ENCODE results near the gene SCYGR2.

SCYGR2 gene

DNA sequence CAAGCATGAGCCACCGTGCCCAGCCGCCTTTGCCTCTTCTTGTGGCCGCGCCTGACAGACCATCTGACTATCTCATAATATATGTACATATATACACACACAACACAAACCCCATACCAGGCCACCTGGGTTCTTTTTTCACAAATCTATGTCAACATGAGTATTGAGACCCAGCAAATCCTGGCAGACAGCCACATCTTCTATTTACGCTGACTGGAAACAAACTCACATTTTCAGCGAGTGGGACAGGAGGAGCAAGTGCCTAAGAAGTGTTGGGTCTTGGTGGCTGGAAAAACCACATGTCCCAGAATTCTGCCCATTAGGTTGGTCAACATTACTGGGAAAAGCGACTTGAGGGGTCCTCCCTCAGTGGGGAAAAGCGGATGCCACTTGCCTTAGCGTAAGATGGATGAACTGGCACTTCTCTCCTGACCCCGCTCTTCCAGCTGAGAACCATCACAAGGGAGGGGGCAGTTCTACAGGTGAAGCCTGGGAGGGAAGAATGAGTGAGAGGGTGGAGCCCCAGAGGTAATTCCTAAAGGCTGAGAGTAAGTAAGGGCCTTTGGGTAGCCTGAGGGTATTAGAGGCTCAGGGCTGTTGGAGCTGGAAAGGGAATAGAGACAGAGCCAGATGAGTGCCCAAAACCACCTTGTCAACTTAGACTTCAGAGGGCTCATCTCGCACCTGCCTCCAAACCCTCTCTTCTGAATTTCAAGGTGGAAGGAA is 14.0 kb downstream of the SCYGR2 start:
- no peak for DNase-seq

DNA sequence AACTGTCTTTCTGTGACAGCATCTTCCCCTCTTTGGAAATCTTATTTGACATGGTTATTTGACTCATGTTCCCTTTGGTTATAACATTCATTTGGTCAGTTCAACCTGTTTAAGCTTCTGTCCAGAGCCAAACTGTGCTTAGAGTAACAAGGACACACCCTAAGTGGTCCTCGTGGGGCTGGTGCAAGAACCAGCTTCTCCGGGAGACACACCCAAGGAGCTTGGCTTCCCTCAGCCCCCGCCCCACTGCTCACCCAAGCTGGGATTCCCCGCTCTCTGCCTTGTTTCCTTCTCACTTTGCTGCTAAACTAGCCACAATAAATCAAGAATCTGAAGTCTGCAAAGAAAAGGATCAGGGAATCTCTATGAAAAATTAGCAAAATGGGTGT is 14.6 kb downstream of the SCYGR2 start:
- no peak for DNase-seq

DNA sequence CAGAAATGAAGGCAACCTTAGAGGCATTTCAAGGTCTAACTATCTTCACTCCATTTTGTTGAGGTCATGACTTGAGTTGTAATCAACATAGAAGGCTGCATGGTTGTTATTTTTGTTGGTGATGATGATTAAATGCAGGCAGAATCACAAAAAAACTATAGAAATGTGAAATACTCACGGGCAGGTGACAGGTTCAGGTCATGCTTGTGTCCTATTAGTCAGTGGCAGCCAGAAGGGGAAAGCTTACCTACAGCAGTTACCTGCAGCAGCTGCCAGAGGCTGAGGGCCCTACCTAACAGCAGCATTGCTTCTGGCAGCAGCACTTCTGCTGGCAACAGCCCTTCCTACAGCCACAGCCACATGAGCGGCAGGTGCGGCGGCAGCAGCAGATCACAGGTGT is 15.6 kb downstream of the SCYGR2 start:
- DNase-seq = no peak

DNA sequence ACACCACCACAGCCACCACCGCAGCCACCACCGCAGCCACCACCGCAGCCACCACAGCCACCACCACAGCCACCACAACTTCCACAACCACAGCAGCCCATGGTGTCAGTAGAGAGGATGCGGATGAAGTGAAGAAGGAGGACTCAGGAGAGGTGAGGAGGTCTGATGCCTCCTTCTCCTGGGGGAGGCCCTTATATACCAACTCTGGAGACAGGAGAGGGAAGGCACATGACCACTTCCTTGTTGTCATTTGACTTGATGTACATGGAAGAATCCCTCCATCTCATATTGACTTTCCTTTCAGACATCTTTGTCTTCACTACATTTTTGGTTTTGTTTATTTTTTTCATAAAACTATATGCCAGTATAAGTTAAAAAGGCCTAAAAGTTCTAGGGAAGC is 16.0 kb downstream of the SCYGR2 start, which contains the start of gene SCYGR3:
Gene SCYGR3 (minus strand): TSS at position 101 of the 400 bp plus-strand sequence. CDS start 0 bp downstream, at position 101.
- no peak for DNase-seq

DNA sequence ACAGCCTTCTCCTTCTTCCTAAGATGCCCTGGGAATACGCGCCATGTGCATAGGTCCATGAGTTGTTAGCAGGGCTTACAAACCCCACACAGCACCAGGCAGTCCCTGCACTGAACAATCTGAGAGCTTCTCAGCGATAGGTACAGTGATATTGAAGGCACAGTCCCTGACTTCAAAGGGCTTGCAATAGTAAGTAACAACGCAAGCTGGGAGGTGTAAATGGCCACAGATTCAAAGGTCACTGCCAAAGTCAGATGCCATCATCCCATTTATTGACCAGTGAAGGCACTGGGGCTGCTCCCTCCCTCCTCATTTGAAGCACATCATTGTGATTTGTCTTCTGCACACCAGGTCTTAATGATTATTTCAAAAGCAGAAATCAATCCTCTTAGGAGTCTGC is 16.5 kb downstream of the SCYGR2 start:
- DNase-seq = no peak

DNA sequence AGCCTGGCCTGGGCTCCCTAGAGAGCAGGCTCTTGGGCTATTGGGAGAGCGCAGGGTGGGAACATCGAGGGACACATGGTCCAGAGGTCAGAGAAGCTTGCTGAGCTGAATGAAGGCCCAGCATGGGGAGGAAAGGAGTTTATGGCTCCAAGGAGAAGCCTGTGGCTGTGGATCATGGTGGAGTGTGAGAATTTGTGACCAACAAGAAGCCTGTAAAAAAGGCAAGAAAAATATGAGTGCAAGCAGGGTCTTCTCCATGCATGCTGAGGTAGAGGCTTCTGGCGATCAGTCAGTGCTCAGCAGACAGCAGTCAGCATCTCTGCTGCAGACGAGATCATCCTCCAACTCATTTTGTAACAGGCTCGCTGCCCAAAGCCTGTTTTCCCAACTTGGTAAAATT is 17.2 kb downstream of the SCYGR2 start:
- no peak for DNase-seq

DNA sequence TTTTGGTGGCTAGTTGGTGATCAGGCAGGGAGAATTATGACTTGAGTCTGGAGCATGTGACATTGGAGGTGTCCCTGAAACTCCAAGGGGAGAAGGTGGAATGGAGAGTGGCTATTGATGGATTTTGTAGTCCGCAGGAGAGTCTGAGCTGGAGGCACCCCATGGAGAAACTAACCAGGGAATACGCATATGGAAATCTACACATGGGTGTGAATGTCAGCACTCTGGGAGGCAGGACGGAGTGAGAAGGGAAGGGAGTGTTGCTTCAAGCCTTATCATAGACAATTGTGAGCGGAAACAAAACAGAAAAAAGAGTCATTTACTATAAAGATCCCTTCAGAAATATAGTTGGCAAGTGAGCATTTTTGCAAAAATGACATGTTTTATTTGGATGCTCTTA is 17.9 kb downstream of the SCYGR2 start:
- no peak for DNase-seq

DNA sequence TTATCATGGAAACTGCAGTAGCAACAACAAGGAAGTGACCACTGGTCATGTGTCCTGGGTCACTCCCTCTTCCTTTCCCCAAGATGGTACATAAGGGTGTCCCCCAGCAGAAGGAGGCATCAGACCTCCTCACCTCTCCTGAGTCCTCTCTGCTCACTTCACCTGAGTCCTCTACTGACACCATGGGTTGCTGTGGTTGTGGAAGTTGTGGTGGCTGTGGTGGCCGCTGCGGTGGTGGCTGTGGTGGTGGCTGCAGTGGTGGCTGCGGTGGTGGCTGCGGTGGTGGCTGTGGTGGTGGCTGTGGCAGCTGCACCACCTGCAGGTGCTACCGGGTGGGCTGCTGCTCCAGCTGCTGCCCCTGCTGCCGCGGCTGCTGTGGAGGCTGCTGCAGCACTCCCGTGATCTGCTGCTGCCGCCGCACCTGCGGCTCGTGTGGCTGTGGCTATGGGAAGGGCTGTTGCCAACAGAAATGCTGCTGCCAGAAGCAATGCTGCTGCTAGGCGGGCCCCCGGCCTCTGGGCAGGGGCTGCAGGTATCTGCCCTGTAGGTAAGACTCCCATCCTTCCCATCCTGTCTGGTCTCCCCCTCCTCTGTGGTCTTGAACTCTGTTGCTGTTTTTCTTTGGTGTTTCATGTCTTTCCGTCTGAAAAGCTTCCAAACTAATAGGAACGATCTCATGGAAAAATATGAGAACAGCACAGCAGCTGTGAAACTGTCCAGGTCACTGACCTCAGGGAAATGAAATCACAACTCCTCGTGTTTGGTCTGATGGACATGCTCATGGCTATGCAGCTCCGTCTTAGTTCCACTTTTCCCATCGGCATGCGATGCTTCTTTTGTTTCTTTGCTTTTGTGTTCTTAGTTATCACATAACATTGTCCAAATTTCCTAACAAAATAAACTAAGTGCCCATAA is 18.9 kb downstream of the SCYGR2 start, which contains the start of gene SCYGR4:
Gene SCYGR4 (plus strand): TSS at position 183 of the 915 bp plus-strand sequence. CDS start 0 bp downstream, at position 183.
- DNase-seq = no peak

DNA sequence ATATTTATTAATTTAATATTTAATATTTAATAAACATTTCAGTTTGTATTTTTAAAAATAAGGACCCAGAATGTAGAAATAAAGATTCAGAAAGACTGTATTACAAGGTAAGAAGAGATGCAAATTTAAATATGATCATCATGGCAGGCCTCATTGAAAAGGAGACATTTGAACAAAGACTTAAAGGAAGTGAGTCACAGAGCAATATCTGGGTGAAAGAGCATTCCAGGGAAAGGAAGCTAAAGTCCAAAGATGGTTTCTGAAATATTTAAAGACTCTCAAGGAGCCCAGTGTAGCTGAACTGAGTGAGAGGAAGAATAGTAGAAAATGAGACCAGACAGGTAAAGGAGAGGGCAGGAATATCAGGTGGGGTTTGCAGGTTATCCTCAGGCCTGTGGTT is 24.5 kb downstream of the SCYGR2 start:
- DNase-seq = no peak

DNA sequence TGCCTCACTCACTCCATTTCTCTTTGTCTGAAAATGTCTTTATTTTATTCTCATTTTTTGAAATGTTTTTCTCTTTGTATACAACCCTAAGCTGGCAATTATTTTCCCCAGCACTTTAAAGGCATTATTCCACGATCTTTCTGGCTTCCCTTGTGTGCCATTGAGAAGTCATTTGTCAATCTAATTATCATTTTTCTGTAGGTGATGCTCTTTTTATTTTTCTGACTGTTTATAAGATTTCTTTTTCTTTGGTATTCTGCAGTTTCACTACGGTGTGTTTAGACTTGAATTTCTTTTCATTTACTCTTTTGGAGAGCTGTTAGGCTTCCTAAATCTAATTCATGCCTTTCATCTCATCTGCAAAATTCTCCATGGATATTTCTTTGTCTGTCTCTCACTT is 26.7 kb downstream of the SCYGR2 start:
- no peak for DNase-seq

DNA sequence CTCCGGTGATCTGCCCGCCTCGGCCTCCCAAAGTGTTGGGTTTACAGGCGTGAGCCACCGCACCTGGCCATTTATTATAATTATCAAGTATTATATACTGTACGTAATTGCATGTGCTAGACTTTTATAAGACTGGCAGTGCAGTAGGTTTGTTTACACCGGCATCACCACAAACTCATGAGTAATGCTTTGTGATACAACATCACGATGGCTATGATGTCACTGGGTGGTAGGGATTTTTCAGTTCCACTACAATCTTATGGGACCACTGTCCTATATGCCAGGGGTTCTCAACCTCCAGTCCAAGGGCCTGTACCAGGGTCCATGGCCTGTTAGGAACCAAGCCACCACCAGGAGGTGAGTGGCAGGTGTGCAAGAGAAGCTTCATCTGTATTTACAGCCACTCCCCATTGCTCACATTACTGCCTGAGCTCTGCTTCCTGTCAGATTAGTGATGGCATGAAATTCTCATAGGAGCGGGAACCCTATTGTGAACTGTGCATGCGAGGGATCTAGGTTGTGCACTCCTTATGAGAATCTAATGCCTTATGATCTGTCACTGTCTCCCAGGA is 28.0 kb downstream of the SCYGR2 start:
- no peak for DNase-seq

DNA sequence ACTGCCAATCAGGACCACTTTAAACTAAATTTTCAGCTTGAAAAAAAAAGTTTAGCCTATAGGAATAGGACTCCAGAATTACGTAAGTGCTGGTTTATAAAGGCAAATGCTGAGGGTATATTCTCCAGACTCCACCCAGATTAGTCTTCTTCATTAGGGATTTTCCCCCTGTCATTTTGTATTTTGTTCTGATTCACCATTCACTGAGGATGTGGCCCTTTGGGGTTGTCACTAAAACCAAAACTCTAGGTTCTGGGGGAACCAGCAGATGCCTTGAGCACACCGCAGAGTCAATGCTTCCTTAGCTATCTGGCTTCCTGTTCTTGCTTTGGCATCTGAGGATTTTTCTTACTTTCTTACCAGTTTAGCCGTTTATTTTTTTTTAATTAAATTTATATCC is 29.1 kb downstream of the SCYGR2 start:
- DNase-seq = no peak

DNA sequence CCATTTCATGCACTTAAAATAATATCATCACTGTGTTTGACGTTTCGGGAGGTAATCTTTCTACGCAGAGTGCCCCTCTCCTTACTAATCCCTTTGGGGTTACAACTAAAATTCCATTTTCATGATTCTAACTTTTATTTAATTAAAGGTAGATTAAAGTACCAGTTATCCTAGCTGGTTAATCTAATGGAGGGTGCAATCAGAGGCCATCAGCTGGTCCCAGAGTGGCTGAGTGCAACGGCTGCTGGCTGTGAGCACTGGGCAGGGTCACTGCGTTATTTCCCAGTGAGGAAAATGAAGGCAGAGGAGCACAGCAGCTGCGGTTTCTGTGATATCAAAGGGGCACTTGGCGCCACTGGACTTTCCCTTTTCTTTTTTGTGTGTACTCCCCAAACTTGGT is 30.7 kb downstream of the SCYGR2 start:
- DNase-seq = no peak

DNA sequence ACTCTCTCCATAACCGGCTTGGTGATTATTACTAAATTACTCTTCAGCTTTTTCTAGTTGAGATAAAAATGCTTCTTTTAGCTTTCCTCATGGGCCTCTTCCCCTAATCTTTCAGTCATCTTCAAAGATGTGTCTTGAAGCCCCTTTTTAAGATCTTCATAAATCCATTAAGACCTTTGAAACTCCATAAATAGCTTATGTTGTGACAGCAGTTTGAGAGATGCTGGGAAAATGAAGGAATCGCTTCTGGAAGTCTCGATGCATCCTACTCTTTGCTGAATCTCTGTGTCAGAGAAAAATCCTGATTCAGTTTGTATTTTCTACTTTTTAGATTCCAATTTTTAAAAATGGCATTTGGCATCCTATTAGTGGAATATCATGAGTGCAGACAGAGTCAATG is 31.6 kb downstream of the SCYGR2 start:
- DNase-seq = no peak

DNA sequence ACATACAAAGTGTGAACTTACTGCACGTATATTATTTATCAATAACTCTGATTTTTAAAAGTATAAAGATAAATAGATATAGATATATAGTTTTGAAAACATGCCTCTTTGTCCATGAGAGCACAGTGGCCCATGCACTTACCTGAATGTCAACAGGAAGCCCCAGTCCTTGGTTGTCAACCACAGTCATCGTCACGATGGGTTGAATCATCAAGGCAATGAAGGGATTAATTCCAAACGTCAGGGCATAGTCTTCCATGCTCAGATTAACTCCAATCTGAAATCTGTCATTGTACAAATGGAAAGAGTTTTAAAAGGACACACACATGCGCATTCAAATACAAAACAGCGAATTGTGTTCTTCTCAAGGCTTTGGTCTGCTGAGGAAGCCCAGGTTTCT is 34.1 kb downstream of the SCYGR2 start:
- DNase-seq = no peak

DNA sequence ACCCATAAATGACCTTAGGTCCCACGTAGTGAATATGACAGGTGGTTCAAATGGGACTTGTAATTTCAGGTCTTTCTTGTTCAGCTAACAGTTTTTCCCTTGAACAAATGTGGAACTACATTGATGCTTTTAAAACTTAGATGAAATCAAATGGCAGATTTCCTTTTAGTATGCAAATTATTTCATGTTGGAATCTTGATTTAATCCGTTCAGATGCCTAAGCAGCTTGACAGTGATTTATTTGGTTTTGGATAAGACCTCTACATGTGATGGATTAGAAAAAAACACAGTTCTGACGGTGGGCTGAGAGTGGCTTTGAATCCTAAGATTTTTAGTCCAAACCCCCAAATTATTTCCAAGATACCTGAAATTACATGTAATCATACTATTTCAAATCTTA is 35.5 kb downstream of the SCYGR2 start:
- DNase-seq = no peak

DNA sequence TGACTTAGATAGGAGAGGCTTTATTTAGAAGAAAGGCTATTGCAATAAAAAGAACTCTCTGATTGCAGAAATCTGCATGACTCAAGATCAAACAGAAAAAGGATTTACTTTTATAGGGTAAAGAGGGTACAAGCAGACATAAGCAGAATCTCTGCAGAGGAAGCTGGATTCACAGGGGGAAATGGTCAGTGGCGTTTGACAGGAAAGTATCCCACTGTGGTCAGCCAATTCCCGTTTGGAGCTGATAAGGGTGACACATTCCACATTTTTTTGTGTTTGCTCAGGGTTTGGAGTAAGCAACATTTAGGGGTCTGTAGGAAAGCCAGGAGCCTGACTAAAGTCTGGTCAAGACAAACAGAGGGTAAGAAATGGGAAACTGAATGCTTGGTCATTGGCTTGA is 44.0 kb downstream of the SCYGR2 start:
- DNase-seq = no peak

DNA sequence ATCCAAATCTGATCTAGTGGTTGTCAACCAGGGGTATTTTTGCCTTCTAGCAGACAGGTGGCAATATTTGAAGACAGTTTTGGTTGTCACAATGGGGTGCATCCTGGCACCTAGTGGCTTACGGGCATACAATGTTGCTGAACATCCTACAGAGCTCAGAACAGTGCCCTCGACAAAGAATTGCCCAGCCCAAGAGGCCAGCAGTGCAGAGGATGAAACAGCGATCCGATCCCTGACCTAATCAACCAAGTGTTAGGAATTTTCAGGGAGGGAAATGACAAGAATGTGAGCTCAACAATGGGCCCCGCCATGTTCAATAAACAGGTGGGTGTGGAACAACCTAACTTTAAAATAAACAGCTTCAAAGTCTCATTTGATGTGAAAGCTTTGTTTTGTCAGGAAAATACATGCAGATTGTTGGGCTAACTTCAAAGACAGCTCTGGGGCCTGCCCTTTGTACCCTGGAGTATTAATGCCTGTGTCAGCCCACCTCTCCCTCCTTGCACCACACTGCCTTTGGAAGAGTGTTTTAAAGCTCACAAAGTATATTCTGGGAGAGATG is 45.4 kb downstream of the SCYGR2 start:
- DNase-seq = no peak

Data from amygdala (tissue), 56 donors.